Smooth muscle cell (in vitro differentiated cells): ENCODE data around the gene RPP38. TPM values are rescaled to one million over a fixed set of nuclear protein-coding genes. Genes with fewer than 3 reads are reported as not detected.

Source experiments
- DNase-seq: peaks from one replicate; lab custom pipeline; 2025; ENCODE audit not compliant: unreplicated experiment; lab: John Stamatoyannopoulos, UW
- H2AFZ ChIP-seq: fragments of 200-600 bp; sonication (generic); 2 replicates; pipeline ENCODE4 v1.6.0; 2016; ENCODE audit warnings: antibody characterized with exemption, low read depth, mild to moderate bottlenecking
- H3F3A ChIP-seq: fragments of 200-600 bp; sonication (generic); 2 replicates; pipeline ENCODE4 v1.6.0; 2017; ENCODE audit warnings: antibody characterized with exemption, low read depth
- H3K27ac ChIP-seq: fragments of 200-600 bp; sonication (generic); 2 replicates; pipeline ENCODE4 v1.5.1; 2016; ENCODE audit warnings: low read depth, mild to moderate bottlenecking
- H3K27me3 ChIP-seq: fragments of 200-600 bp; sonication (generic); 2 replicates; pipeline ENCODE4 v1.6.1; 2016; ENCODE audit warnings: low read depth, mild to moderate bottlenecking
- H3K36me3 ChIP-seq: fragments of 200-600 bp; sonication (generic); 2 replicates; pipeline ENCODE4 v1.5.1; 2016; ENCODE audit warnings: low read depth
- H3K4me1 ChIP-seq: fragments of 200-600 bp; sonication (generic); 2 replicates; pipeline ENCODE4 v1.5.1; 2016; ENCODE audit warnings: low read depth
- H3K4me2 ChIP-seq: fragments of 200-600 bp; sonication (generic); 2 replicates; pipeline ENCODE4 v1.6.0; 2016; ENCODE audit warnings: mild to moderate bottlenecking
- H3K4me3 ChIP-seq: fragments of 200-600 bp; sonication (generic); 2 replicates; pipeline ENCODE4 v1.5.1; 2016; ENCODE audit warnings: mild to moderate bottlenecking
- H3K79me2 ChIP-seq: fragments of 200-600 bp; sonication (generic); 2 replicates; pipeline ENCODE4 v1.6.0; 2016; ENCODE audit warnings: low read depth, mild to moderate bottlenecking
- H3K9ac ChIP-seq: fragments of 200-600 bp; sonication (generic); 2 replicates; pipeline ENCODE4 v1.6.0; 2016; ENCODE audit warnings: low read depth
- H3K9me3 ChIP-seq: fragments of 200-600 bp; sonication (generic); replicated peaks from 2 replicates; pipeline ENCODE4 v1.5.1; 2016; ENCODE audit warnings: low read depth
- H4K20me1 ChIP-seq: fragments of 200-600 bp; sonication (generic); 2 replicates; pipeline ENCODE4 v1.6.0; 2016; ENCODE audit warnings: low read depth
- WGBS: methylation state at CpG from one replicate; pipeline ENCODE4 v1.1.7; 2016; ENCODE audit warnings: low lambda C conversion rate; 5-methylcytosine and 5-hydroxymethylcytosine counted together
- polyA plus RNA-seq: library from polyadenylated mRNA; unstranded; fragments of >200 nt; fragmentation: Nextera tagmentation; extraction: Ambion mirVana; gene quantifications from 2 replicates; pipeline ENCODE4 v1.2.1, GENCODE V29; 2016
- total RNA-seq: library from RNA; depleted of rRNA; stranded (reverse); fragments of >200 nt; gene quantifications from 2 replicates; pipeline ENCODE4 v1.2.3, GENCODE V29; 2014
- TF ChIP-seq, protein P1 (sequence below): fragments of 200-600 bp; sonication (generic); IDR thresholded peaks from 2 replicates; pipeline ENCODE4 v1.5.1; 2017; ENCODE audit warnings: borderline replicate concordance, mild to moderate bottlenecking, antibody characterized with exemption; ENCODE audit not compliant: insufficient read depth, poor library complexity, severe bottlenecking

RPP38 gene
- total and polyA plus RNA-seq, 2 experiments from 2014 or later, result 12.3 to 23.2 TPM

GRCh38 chr10:15140698-15141097, 43.5 kb downstream of the RPP38 start:
- no peaks in the 10 kb centered on the region for H3K27me3 ChIP-seq
- peaks cover 26% of the 10 kb centered on the region for H4K20me1 ChIP-seq
- H3K36me3 ChIP-seq, result no peaks in the 10 kb centered on the region
- no peak overlapping the region for H2AFZ ChIP-seq
- no peak overlapping the region for H3K4me2 ChIP-seq
- peaks cover 12% of the 10 kb centered on the region for H3K79me2 ChIP-seq
- H3F3A ChIP-seq, result no peaks in the 10 kb centered on the region
- TF ChIP-seq, protein P1, sequence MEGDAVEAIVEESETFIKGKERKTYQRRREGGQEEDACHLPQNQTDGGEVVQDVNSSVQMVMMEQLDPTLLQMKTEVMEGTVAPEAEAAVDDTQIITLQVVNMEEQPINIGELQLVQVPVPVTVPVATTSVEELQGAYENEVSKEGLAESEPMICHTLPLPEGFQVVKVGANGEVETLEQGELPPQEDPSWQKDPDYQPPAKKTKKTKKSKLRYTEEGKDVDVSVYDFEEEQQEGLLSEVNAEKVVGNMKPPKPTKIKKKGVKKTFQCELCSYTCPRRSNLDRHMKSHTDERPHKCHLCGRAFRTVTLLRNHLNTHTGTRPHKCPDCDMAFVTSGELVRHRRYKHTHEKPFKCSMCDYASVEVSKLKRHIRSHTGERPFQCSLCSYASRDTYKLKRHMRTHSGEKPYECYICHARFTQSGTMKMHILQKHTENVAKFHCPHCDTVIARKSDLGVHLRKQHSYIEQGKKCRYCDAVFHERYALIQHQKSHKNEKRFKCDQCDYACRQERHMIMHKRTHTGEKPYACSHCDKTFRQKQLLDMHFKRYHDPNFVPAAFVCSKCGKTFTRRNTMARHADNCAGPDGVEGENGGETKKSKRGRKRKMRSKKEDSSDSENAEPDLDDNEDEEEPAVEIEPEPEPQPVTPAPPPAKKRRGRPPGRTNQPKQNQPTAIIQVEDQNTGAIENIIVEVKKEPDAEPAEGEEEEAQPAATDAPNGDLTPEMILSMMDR, result no peak
- WGBS, result 93% methylated on average over 7 of the region's 7 CpGs
- H3K4me3 ChIP-seq, result no peak overlapping the region
- no peaks in the 10 kb centered on the region for H3K9me3 ChIP-seq
- no peak overlapping the region for H3K27ac ChIP-seq
- peaks cover 7% of the 10 kb centered on the region for H3K4me1 ChIP-seq
- no peak for DNase-seq
- no peak overlapping the region for H3K9ac ChIP-seq

DNA sequence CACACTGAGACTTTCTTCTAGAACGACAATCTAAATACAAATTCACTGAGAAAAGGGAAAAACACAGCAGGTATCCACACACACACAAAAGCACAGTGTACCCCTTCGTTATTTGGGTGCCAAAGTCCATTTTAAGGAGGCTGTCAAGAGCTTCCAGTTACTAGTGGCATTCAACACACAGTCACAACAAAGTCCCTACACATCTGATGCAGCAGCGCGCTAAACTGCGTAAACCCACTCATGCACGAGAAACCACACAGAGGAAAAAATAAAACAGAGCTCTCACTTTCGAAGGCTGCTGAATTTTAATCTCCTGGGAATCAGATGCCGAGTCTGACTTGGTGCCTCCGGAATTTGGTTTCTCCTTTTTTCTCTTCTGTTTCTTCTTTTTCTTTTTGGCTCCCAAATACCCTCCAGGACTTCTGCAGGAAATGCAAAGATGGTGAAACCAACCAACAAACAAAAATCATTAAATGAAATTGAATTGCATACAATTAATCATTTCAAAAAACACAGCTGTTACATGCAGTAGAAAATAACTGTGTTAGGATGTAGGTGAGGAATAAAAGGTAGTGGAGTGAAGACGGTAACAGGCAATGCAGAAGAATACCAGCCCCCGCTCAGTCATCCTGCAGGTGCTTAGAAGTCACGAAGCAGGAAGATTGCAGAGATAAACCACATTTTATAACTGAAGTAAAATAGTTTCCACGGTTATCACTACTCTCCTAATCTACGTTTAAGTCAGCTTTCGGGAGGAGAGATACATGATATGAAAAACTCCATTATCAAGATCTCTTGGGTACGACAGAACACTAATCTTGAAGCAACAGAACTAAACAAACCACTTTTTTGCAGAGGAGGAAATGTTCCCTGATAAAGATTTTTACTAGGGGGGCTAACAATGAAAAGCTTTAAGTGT, 44.2 kb downstream of the RPP38 start:
- Histone ChIP-seq H3K9me3 (no peaks in the 10 kb centered on the region), H4K20me1 (peaks cover 33% of the 10 kb centered on the region), H3F3A (no peaks in the 10 kb centered on the region), H2AFZ (no peak overlapping the region), H3K27ac (no peak overlapping the region), H3K9ac (no peak overlapping the region), H3K4me3 (no peak overlapping the region), H3K4me2 (no peak overlapping the region), H3K27me3 (no peaks in the 10 kb centered on the region), H3K79me2 (peaks cover 12% of the 10 kb centered on the region), H3K36me3 (no peaks in the 10 kb centered on the region), H3K4me1 (peaks cover 7% of the 10 kb centered on the region)
- TF ChIP-seq, protein P1, result no peak
- DNase-seq, result no peak
- WGBS, result 70% methylated on average over 16 of the region's 16 CpGs

DNA sequence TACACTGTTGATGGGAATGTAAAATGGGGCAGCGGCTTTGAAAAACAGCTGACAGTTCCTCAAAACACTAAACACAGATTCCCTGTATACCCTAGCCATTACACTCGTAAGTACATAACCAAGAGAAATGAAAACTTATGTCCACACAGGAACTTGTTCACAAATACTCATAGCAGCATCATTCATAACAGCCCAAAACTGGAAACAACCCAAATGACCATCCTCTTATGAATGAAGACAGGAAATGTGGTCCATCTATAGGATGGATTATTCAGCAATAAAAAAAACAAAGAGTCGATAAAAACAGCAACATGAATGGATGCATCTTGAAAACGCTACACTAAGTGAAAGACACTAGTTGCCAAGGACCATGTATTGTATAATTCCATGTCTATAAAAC, 47.6 kb downstream of the RPP38 start:
- Histone ChIP-seq H3K4me2 (no peak overlapping the region), H2AFZ (no peak overlapping the region), H3K79me2 (peaks cover 14% of the 10 kb centered on the region), H3K27me3 (no peaks in the 10 kb centered on the region), H3K27ac (no peak overlapping the region), H3K4me1 (peaks cover 7% of the 10 kb centered on the region), H3K36me3 (no peaks in the 10 kb centered on the region), H3K9me3 (no peaks in the 10 kb centered on the region), H3K4me3 (no peak overlapping the region), H4K20me1 (peaks cover 45% of the 10 kb centered on the region), H3F3A (no peaks in the 10 kb centered on the region), H3K9ac (no peak overlapping the region)
- 98% methylated on average over 4 of the region's 4 CpGs for WGBS
- TF ChIP-seq, protein P1, result no peak
- DNase-seq, result no peak
